ENCODE results near the gene SLC39A11.

Gene SLC39A11

GRCh38 chr17:72946156-72946555 is 146.3 kb downstream of the SLC39A11 start:
- Histone ChIP-seq H3K27ac (ENCODE audit: low read length, poor library complexity, severe bottlenecking) (no peak overlapping the region), H4K8ac (ENCODE audit: low read length) (no peak overlapping the region), H3K23ac (ENCODE audit: low read length in 2 of 2) (no peak overlapping the region), H2BK5ac (ENCODE audit: low read depth, low read length, poor library complexity, severe bottlenecking) (no peak overlapping the region), H4K91ac (ENCODE audit: low read length) (no peak overlapping the region), H3K4ac (ENCODE audit: low read depth in 1 of 2, low read length in 2 of 2) (no peak overlapping the region), H2BK12ac (ENCODE audit: low read length in 2 of 2) (no peak overlapping the region), H3K27me3 (ENCODE audit: control insufficient read depth in 1 of 2, insufficient read depth in 1 of 2, low read length in 2 of 2) (no peaks in the 10 kb centered on the region), H3K9me3 (ENCODE audit: control insufficient read depth, low read length) (no peaks in the 10 kb centered on the region), H2AK5ac (ENCODE audit: low read length, severe bottlenecking) (no peak overlapping the region), H2BK120ac (ENCODE audit: low read depth, low read length) (no peak overlapping the region), H3K9ac (ENCODE audit: low read length) (no peak overlapping the region), H3K18ac (ENCODE audit: low read depth in 1 of 2, low read length in 2 of 2) (no peak overlapping the region), H3K4me2 (ENCODE audit: low read length, poor library complexity, severe bottlenecking) (no peak overlapping the region), H3K14ac (ENCODE audit: low read length in 2 of 2) (no peak overlapping the region), H3K4me3 (ENCODE audit: insufficient read depth in 1 of 2, low read depth in 1 of 2, low read length in 2 of 2) (no peak overlapping the region), H3K4me1 (ENCODE audit: control insufficient read depth, insufficient read depth, low read depth, low read length) (no peaks in the 10 kb centered on the region), H2AFZ (ENCODE audit: low read depth, low read length) (no peak overlapping the region), H3K36me3 (ENCODE audit: control insufficient read depth in 1 of 2, insufficient read depth in 2 of 2, low read depth in 1 of 2, low read length in 2 of 2) (peaks cover 0 to 5% of the 10 kb centered on the region in 2 experiments), H2BK15ac (ENCODE audit: low read depth, poor library complexity, severe bottlenecking) (no peak overlapping the region), H3K79me1 (replicated peaks; ENCODE audit: low read length, poor library complexity, severe bottlenecking) (peaks cover 6% of the 10 kb centered on the region)
- no peak for DNase-seq
- WGBS = 96% methylated on average over 3 of the region's 3 CpGs

- WGBS = 94% methylated on average over 6 of the region's 6 CpGs
- Histone ChIP-seq H3K27me3 (ENCODE audit: control insufficient read depth in 1 of 2, insufficient read depth in 1 of 2, low read length in 2 of 2) (no peaks in the 10 kb centered on the region), H2AFZ (ENCODE audit: low read depth, low read length) (no peak overlapping the region), H2AK5ac (ENCODE audit: low read length, severe bottlenecking) (no peak overlapping the region), H3K4me2 (ENCODE audit: low read length, poor library complexity, severe bottlenecking) (no peak overlapping the region), H4K8ac (ENCODE audit: low read length) (no peak overlapping the region), H2BK12ac (ENCODE audit: low read length in 2 of 2) (no peak overlapping the region), H3K4me1 (ENCODE audit: control insufficient read depth, insufficient read depth, low read depth, low read length) (no peaks in the 10 kb centered on the region), H4K91ac (ENCODE audit: low read length) (no peak overlapping the region), H3K36me3 (ENCODE audit: control insufficient read depth in 1 of 2, insufficient read depth in 2 of 2, low read depth in 1 of 2, low read length in 2 of 2) (peaks cover 0 to 5% of the 10 kb centered on the region in 2 experiments), H3K4me3 (ENCODE audit: insufficient read depth in 1 of 2, low read depth in 1 of 2, low read length in 2 of 2) (no peak overlapping the region), H3K9ac (ENCODE audit: low read length) (no peak overlapping the region), H2BK120ac (ENCODE audit: low read depth, low read length) (no peak overlapping the region), H2BK15ac (ENCODE audit: low read depth, poor library complexity, severe bottlenecking) (no peak overlapping the region), H2BK5ac (ENCODE audit: low read depth, low read length, poor library complexity, severe bottlenecking) (no peak overlapping the region), H3K27ac (ENCODE audit: low read length, poor library complexity, severe bottlenecking) (no peak overlapping the region), H3K18ac (ENCODE audit: low read depth in 1 of 2, low read length in 2 of 2) (no peak overlapping the region), H3K4ac (ENCODE audit: low read depth in 1 of 2, low read length in 2 of 2) (no peak overlapping the region), H3K9me3 (ENCODE audit: control insufficient read depth, low read length) (no peaks in the 10 kb centered on the region), H3K23ac (ENCODE audit: low read length in 2 of 2) (no peak overlapping the region), H3K79me1 (replicated peaks; ENCODE audit: low read length, poor library complexity, severe bottlenecking) (peaks cover 5% of the 10 kb centered on the region), H3K14ac (ENCODE audit: low read length in 2 of 2) (no peak overlapping the region)
- DNase-seq = no peak
These were observed 147.0 kb downstream of the SLC39A11 start for GRCh38 chr17:72945473-72945872.

- no peak overlapping the region for H2BK12ac ChIP-seq (ENCODE audit: low read length in 2 of 2)
- H4K8ac ChIP-seq (ENCODE audit: low read length) = no peak overlapping the region
- H3K27me3 ChIP-seq (ENCODE audit: control insufficient read depth in 1 of 2, insufficient read depth in 1 of 2, low read length in 2 of 2) = no peaks in the 10 kb centered on the region
- H4K91ac ChIP-seq (ENCODE audit: low read length) = no peak overlapping the region
- no peak overlapping the region for H2AK5ac ChIP-seq (ENCODE audit: low read length, severe bottlenecking)
- no peak overlapping the region for H2AFZ ChIP-seq (ENCODE audit: low read depth, low read length)
- peaks cover 0 to 5% of the 10 kb centered on the region in 2 experiments for H3K36me3 ChIP-seq (ENCODE audit: control insufficient read depth in 1 of 2, insufficient read depth in 2 of 2, low read depth in 1 of 2, low read length in 2 of 2)
- DNase-seq = no peak
- H2BK5ac ChIP-seq (ENCODE audit: low read depth, low read length, poor library complexity, severe bottlenecking) = no peak overlapping the region
- H3K4me1 ChIP-seq (ENCODE audit: control insufficient read depth, insufficient read depth, low read depth, low read length) = no peaks in the 10 kb centered on the region
- H3K9me3 ChIP-seq (ENCODE audit: control insufficient read depth, low read length) = no peaks in the 10 kb centered on the region
- no peak overlapping the region for H3K18ac ChIP-seq (ENCODE audit: low read depth in 1 of 2, low read length in 2 of 2)
- H3K14ac ChIP-seq (ENCODE audit: low read length in 2 of 2) = no peak overlapping the region
- H3K4ac ChIP-seq (ENCODE audit: low read depth in 1 of 2, low read length in 2 of 2) = no peak overlapping the region
- no peak overlapping the region for H3K23ac ChIP-seq (ENCODE audit: low read length in 2 of 2)
- peaks cover 5% of the 10 kb centered on the region for H3K79me1 ChIP-seq (replicated peaks; ENCODE audit: low read length, poor library complexity, severe bottlenecking)
- WGBS = 89% methylated on average over 2 of the region's 4 CpGs
- H3K4me3 ChIP-seq (ENCODE audit: insufficient read depth in 1 of 2, low read depth in 1 of 2, low read length in 2 of 2) = no peak overlapping the region
- H2BK120ac ChIP-seq (ENCODE audit: low read depth, low read length) = no peak overlapping the region
- no peak overlapping the region for H3K4me2 ChIP-seq (ENCODE audit: low read length, poor library complexity, severe bottlenecking)
- no peak overlapping the region for H3K27ac ChIP-seq (ENCODE audit: low read length, poor library complexity, severe bottlenecking)
- no peak overlapping the region for H3K9ac ChIP-seq (ENCODE audit: low read length)
- no peak overlapping the region for H2BK15ac ChIP-seq (ENCODE audit: low read depth, poor library complexity, severe bottlenecking)
These were observed 148.4 kb downstream of the SLC39A11 start for GRCh38 chr17:72943826-72944689.

GRCh38 chr17:72942579-72942978 is 149.9 kb downstream of the SLC39A11 start:
- Histone ChIP-seq H3K4me3 (ENCODE audit: insufficient read depth in 1 of 2, low read depth in 1 of 2, low read length in 2 of 2) (no peak overlapping the region), H3K14ac (ENCODE audit: low read length in 2 of 2) (no peak overlapping the region), H2BK12ac (ENCODE audit: low read length in 2 of 2) (no peak overlapping the region), H2BK120ac (ENCODE audit: low read depth, low read length) (no peak overlapping the region), H2AK5ac (ENCODE audit: low read length, severe bottlenecking) (no peak overlapping the region), H4K91ac (ENCODE audit: low read length) (no peak overlapping the region), H3K9ac (ENCODE audit: low read length) (no peak overlapping the region), H3K4me1 (ENCODE audit: control insufficient read depth, insufficient read depth, low read depth, low read length) (no peaks in the 10 kb centered on the region), H2BK15ac (ENCODE audit: low read depth, poor library complexity, severe bottlenecking) (no peak overlapping the region), H3K79me1 (replicated peaks; ENCODE audit: low read length, poor library complexity, severe bottlenecking) (peaks cover under 1% of the 10 kb centered on the region), H2AFZ (ENCODE audit: low read depth, low read length) (no peak overlapping the region), H2BK5ac (ENCODE audit: low read depth, low read length, poor library complexity, severe bottlenecking) (no peak overlapping the region), H3K36me3 (ENCODE audit: control insufficient read depth in 1 of 2, insufficient read depth in 2 of 2, low read depth in 1 of 2, low read length in 2 of 2) (peaks cover 0 to 5% of the 10 kb centered on the region in 2 experiments), H3K4me2 (ENCODE audit: low read length, poor library complexity, severe bottlenecking) (no peak overlapping the region), H4K8ac (ENCODE audit: low read length) (no peak overlapping the region), H3K4ac (ENCODE audit: low read depth in 1 of 2, low read length in 2 of 2) (no peak overlapping the region), H3K9me3 (ENCODE audit: control insufficient read depth, low read length) (no peaks in the 10 kb centered on the region), H3K27ac (ENCODE audit: low read length, poor library complexity, severe bottlenecking) (no peak overlapping the region), H3K27me3 (ENCODE audit: control insufficient read depth in 1 of 2, insufficient read depth in 1 of 2, low read length in 2 of 2) (no peaks in the 10 kb centered on the region), H3K18ac (ENCODE audit: low read depth in 1 of 2, low read length in 2 of 2) (no peak overlapping the region), H3K23ac (ENCODE audit: low read length in 2 of 2) (no peak overlapping the region)
- no peak for DNase-seq
- 97% methylated on average over 6 of the region's 6 CpGs for WGBS

Measured in mesenchymal stem cell (in vitro differentiated cells and primary cell).